ENCODE measurements around the gene SLC37A3.

SLC37A3 gene, protein sequence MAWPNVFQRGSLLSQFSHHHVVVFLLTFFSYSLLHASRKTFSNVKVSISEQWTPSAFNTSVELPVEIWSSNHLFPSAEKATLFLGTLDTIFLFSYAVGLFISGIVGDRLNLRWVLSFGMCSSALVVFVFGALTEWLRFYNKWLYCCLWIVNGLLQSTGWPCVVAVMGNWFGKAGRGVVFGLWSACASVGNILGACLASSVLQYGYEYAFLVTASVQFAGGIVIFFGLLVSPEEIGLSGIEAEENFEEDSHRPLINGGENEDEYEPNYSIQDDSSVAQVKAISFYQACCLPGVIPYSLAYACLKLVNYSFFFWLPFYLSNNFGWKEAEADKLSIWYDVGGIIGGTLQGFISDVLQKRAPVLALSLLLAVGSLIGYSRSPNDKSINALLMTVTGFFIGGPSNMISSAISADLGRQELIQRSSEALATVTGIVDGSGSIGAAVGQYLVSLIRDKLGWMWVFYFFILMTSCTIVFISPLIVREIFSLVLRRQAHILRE

DNA sequence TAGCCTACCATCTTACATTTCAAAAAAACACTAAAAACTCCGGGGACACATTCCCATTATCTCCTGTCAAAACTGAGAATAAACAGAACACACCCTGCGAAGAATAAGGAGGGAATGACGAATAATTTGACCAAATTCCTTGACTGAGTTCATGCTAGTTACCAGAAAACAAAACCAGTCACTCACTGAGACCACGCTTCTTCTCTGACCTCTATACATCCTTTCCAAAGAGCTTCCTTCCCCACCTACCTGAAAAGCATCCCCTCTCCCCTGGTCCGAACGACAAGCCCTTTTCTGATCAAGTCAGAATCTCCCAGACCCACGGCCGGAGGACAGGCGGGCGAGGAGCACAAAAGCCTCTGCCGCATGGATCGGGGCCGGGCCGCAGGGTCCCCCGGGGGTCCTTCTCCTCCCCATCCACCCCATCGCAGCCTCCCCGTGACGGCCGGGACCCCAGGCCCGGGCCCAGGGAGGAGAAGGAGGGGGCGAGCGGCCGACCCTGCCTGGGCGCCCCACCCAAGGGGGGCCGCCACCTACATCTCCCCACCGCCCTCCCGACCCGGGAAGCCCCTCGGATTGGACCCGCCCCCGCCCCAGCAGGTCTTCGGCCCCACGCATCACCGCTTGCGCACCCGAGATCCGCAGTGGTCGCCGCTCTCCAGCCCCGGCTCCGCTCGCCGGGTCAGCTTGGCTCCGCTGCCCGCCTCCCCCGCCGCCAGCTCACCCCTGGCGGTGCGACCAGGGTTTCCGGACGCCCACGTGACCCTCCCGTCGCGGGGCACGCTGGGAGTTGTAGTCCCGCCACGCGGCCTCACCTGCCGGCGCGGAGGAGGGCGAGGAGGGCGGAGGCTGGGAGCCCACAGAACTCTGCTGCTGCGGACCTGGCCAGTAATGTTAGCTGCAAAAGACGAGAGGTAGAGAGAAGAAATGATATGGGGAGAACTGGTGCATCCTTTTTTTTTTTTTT, at the start of gene SLC37A3:
Gene SLC37A3, minus strand, starts transcription at position 747 of the 967 bp plus-strand sequence. CDS start 16,004 bp downstream, outside the sequence.
- no peaks in the 10 kb centered on the region for H3K36me3 ChIP-seq (ENCODE audit: control insufficient read depth, low read depth, low read length)
- H3K27me3 ChIP-seq (ENCODE audit: control insufficient read depth, insufficient read depth, low read length), result no peaks in the 10 kb centered on the region
- H3K9me3 ChIP-seq (ENCODE audit: control insufficient read depth, low read depth, low read length), result no peaks in the 10 kb centered on the region
- H3K27ac ChIP-seq (ENCODE audit: low read length), result peak within 1 kb of the TSS; percentile 79
- peak within 1 kb of the TSS; percentile 99 for H3K4me3 ChIP-seq (ENCODE audit: low read length)
- H3K9ac ChIP-seq (ENCODE audit: low read length), result peak within 1 kb of the TSS; percentile 88
- peaks cover 4% of the 10 kb centered on the region for H3K4me1 ChIP-seq (ENCODE audit: control insufficient read depth, low read depth, low read length)

DNA sequence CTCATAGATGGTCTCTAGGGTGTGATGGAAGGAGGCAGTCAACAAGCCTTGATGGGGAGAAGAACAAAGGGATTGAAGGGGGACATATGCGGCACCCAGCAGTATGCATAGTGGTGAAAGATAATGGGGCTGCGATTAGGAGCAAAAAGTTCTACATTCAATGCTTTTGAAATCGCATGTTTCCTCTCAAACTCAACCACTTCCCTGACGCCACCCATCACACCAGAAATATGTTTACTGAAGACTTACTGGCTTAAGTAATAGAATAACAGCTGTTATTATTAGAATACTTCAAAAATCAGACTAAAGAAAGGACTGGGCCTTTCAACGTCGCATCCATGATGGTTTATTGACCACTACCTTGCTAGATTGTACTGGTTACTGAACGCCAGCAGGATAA, 49.5 kb upstream of the SLC37A3 start:
- Histone ChIP-seq H3K27ac (ENCODE audit: low read length) (no peak overlapping the region), H3K4me1 (ENCODE audit: control insufficient read depth, low read depth, low read length) (peaks cover 24% of the 10 kb centered on the region), H3K9me3 (ENCODE audit: control insufficient read depth, low read depth, low read length) (no peaks in the 10 kb centered on the region), H3K27me3 (ENCODE audit: control insufficient read depth, insufficient read depth, low read length) (no peaks in the 10 kb centered on the region), H3K9ac (ENCODE audit: low read length) (no peak overlapping the region), H3K4me3 (ENCODE audit: low read length) (no peak overlapping the region), H3K36me3 (ENCODE audit: control insufficient read depth, low read depth, low read length) (no peaks in the 10 kb centered on the region)

DNA sequence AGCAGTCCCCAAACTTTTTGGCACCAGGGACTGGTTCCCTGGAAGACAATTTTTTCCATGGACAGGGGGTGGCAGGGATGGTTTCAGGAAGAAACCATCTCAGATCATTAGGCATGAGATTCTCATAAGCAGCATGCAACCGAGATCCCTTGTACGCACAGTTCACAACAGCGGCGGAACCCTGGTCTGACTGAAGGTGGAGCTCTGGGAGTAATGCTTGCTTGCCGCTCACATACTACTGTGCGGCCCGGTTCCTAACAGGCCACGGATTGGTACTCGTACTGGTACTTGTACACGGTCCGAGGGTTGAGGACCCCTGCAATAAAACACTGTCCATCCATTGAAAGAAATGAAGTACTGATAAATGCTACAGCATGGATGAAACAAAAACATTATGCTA, 48.1 kb upstream of the SLC37A3 start:
- Histone ChIP-seq H3K9ac (ENCODE audit: low read length) (no peak overlapping the region), H3K9me3 (ENCODE audit: control insufficient read depth, low read depth, low read length) (no peaks in the 10 kb centered on the region), H3K36me3 (ENCODE audit: control insufficient read depth, low read depth, low read length) (no peaks in the 10 kb centered on the region), H3K4me1 (ENCODE audit: control insufficient read depth, low read depth, low read length) (peaks cover 21% of the 10 kb centered on the region), H3K4me3 (ENCODE audit: low read length) (no peak overlapping the region), H3K27me3 (ENCODE audit: control insufficient read depth, insufficient read depth, low read length) (no peaks in the 10 kb centered on the region), H3K27ac (ENCODE audit: low read length) (no peak overlapping the region)

DNA sequence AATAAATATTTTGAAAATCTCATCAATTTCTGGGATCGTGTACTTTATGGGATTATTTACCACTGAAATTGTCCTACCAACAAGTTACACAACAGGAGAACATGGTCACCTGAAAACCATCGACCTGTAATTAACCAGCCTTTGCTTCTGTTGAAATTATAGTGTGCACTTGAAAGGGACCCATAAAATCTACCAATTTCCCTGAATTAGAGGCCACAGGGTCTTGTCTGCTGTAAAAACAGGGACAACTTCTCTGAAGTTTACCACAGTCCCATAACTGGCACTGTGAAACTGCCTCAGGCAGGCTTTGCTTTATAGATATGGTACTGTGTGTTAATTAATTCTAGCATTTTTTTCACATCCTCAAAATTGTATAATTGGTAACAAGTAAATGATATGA, 43.2 kb upstream of the SLC37A3 start:
- Histone ChIP-seq H3K4me1 (ENCODE audit: control insufficient read depth, low read depth, low read length) (no peaks in the 10 kb centered on the region), H3K9me3 (ENCODE audit: control insufficient read depth, low read depth, low read length) (no peaks in the 10 kb centered on the region), H3K27me3 (ENCODE audit: control insufficient read depth, insufficient read depth, low read length) (no peaks in the 10 kb centered on the region), H3K27ac (ENCODE audit: low read length) (no peak overlapping the region), H3K36me3 (ENCODE audit: control insufficient read depth, low read depth, low read length) (no peaks in the 10 kb centered on the region), H3K9ac (ENCODE audit: low read length) (no peak overlapping the region), H3K4me3 (ENCODE audit: low read length) (no peak overlapping the region)

DNA sequence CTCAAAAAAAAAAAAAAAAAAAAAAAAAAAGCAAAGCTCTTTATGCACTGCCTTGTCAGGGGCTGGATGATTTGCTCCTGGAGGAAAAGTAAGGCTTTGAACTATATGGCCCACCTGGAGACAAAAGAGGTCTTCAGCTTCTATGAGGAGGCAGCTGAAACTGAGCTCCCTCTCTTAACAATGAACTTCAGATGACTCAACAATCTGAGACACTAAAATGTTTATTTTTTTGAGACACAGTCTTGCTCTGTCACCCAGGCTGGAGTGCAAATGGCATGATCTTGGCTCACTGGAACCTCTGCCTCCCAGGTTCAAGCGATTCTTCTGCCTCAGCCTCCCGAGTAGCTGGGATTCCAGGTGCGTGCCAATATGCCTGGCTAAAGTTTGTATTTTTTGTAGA, 42.3 kb upstream of the SLC37A3 start:
- no peaks in the 10 kb centered on the region for H3K27me3 ChIP-seq (ENCODE audit: control insufficient read depth, insufficient read depth, low read length)
- no peak overlapping the region for H3K4me3 ChIP-seq (ENCODE audit: low read length)
- H3K4me1 ChIP-seq (ENCODE audit: control insufficient read depth, low read depth, low read length), result no peaks in the 10 kb centered on the region
- H3K9ac ChIP-seq (ENCODE audit: low read length), result no peak overlapping the region
- H3K9me3 ChIP-seq (ENCODE audit: control insufficient read depth, low read depth, low read length), result no peaks in the 10 kb centered on the region
- H3K36me3 ChIP-seq (ENCODE audit: control insufficient read depth, low read depth, low read length), result no peaks in the 10 kb centered on the region
- H3K27ac ChIP-seq (ENCODE audit: low read length), result no peak overlapping the region

DNA sequence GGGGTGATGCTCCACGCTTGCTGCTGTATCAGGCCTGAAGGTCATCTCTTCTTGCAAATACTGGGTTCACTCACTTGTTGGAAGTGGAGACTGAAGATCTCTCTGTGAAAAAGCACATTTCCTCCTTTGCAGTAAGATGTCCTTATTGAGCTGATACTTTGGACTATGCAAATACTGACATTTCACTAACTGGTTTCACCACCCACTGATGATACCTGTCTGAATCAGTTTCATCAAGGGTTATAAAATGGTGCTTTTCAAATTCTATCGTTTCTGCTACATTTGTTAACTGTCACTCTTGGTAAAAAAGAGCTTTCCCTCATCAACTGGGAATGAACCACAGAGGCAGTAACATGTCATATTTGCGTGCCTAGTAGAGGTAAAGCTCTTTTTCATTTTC, 41.0 kb upstream of the SLC37A3 start:
- Histone ChIP-seq H3K36me3 (ENCODE audit: control insufficient read depth, low read depth, low read length) (no peaks in the 10 kb centered on the region), H3K9me3 (ENCODE audit: control insufficient read depth, low read depth, low read length) (no peaks in the 10 kb centered on the region), H3K27me3 (ENCODE audit: control insufficient read depth, insufficient read depth, low read length) (no peaks in the 10 kb centered on the region), H3K4me3 (ENCODE audit: low read length) (no peak overlapping the region), H3K9ac (ENCODE audit: low read length) (no peak overlapping the region), H3K27ac (ENCODE audit: low read length) (no peak overlapping the region), H3K4me1 (ENCODE audit: control insufficient read depth, low read depth, low read length) (no peaks in the 10 kb centered on the region)

DNA sequence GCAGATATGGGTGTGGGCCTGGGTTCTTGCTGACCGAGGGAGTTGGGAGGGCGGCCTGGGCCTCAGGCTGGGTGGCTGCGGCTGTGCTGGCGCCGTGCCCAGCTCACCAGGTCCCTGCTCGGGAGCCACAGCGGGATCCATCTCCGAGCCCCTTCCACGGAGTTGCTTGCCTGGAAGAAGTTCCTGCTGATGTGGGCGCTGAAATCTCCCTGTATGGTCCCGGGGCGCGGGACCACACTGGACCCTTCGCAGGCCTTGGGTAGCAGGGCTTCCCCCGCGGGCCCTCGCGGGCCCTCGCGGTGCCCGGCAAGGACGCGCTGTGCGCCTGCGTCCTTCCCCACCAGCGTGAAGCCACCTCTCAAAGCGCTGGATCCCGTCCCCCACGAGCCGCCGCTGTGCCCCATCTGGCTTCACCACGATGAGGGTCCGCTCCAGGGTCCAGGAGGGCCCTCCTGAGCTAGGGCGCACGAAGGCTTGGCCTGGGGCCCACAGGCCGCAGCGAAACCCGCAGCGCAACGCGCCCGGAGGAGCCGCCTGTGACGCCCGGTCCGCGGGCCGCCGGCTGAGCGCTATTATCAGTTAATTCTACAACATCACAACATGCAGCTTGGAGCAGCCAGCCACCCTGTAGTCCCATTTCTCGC, 37.0 kb upstream of the SLC37A3 start:
- H3K9me3 ChIP-seq (ENCODE audit: control insufficient read depth, low read depth, low read length), result no peaks in the 10 kb centered on the region
- H3K27ac ChIP-seq (ENCODE audit: low read length), result no peak overlapping the region
- H3K36me3 ChIP-seq (ENCODE audit: control insufficient read depth, low read depth, low read length), result no peaks in the 10 kb centered on the region
- H3K27me3 ChIP-seq (ENCODE audit: control insufficient read depth, insufficient read depth, low read length), result no peaks in the 10 kb centered on the region
- no peaks in the 10 kb centered on the region for H3K4me1 ChIP-seq (ENCODE audit: control insufficient read depth, low read depth, low read length)
- no peak overlapping the region for H3K9ac ChIP-seq (ENCODE audit: low read length)
- no peak overlapping the region for H3K4me3 ChIP-seq (ENCODE audit: low read length)

DNA sequence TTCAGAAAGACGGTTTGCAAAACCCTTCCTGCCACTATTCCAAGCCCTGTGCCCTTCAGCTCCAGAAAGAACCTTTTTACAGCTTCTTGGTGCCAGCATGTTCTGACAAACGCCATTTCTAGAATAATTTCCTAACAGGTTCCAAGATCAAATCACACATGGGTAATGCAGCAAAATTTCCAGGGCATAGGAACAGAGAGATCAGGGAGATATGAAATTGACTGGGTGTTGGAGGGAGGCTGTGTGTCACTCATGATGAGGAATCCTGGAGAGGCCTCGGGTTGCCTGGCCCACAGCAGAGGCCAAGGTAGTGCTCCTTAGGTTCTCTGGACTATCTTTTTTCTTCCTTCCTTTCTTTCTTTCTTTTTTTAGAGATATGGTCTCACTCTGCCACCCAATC, 35.1 kb upstream of the SLC37A3 start:
- H3K27me3 ChIP-seq (ENCODE audit: control insufficient read depth, insufficient read depth, low read length), result no peaks in the 10 kb centered on the region
- no peaks in the 10 kb centered on the region for H3K9me3 ChIP-seq (ENCODE audit: control insufficient read depth, low read depth, low read length)
- no peak overlapping the region for H3K27ac ChIP-seq (ENCODE audit: low read length)
- no peaks in the 10 kb centered on the region for H3K4me1 ChIP-seq (ENCODE audit: control insufficient read depth, low read depth, low read length)
- H3K36me3 ChIP-seq (ENCODE audit: control insufficient read depth, low read depth, low read length), result no peaks in the 10 kb centered on the region
- H3K4me3 ChIP-seq (ENCODE audit: low read length), result no peak overlapping the region
- no peak overlapping the region for H3K9ac ChIP-seq (ENCODE audit: low read length)

DNA sequence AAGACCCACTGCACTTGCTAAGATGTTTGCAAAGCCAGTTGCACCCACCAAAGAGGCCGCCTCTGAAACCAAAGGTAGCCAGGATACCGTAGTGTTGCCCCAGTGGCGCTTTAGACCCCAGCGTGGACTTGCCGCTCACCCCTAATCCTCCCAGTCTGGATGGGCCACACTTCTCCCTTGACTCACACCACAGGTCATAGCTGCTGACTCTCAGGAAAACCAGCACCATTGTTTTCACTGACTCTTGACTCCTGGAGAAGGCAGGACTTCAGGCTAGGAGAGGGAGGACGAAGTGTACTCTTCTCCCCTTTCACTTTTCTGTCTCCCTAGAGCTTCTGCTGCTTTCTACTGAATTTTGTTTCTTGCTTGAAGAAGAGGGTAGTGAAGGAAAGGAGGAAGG, 27.8 kb upstream of the SLC37A3 start:
- H3K9me3 ChIP-seq (ENCODE audit: control insufficient read depth, low read depth, low read length), result no peaks in the 10 kb centered on the region
- H3K4me3 ChIP-seq (ENCODE audit: low read length), result no peak overlapping the region
- no peaks in the 10 kb centered on the region for H3K4me1 ChIP-seq (ENCODE audit: control insufficient read depth, low read depth, low read length)
- H3K27me3 ChIP-seq (ENCODE audit: control insufficient read depth, insufficient read depth, low read length), result no peaks in the 10 kb centered on the region
- H3K9ac ChIP-seq (ENCODE audit: low read length), result no peak overlapping the region
- H3K27ac ChIP-seq (ENCODE audit: low read length), result no peak overlapping the region
- peaks cover 4% of the 10 kb centered on the region for H3K36me3 ChIP-seq (ENCODE audit: control insufficient read depth, low read depth, low read length)

DNA sequence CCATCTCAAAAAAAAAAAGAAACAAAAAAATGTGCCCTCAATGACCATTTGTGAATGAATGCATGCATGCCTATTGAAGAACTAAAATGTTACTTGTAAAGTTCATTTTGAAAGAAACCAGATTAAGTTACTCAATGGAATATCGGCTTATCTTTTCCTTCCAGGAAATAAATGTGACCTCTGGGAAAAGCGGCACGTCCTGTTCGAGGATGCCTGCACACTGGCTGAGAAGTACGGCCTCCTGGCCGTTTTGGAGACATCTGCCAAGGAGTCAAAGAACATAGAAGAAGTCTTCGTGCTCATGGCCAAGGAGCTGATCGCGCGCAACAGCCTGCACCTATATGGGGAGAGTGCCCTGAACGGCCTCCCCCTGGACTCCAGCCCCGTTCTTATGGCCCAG, 27.4 kb upstream of the SLC37A3 start:
- Histone ChIP-seq H3K9me3 (ENCODE audit: control insufficient read depth, low read depth, low read length) (no peaks in the 10 kb centered on the region), H3K4me3 (ENCODE audit: low read length) (no peak overlapping the region), H3K27me3 (ENCODE audit: control insufficient read depth, insufficient read depth, low read length) (no peaks in the 10 kb centered on the region), H3K9ac (ENCODE audit: low read length) (no peak overlapping the region), H3K36me3 (ENCODE audit: control insufficient read depth, low read depth, low read length) (peaks cover 4% of the 10 kb centered on the region), H3K27ac (ENCODE audit: low read length) (no peak overlapping the region), H3K4me1 (ENCODE audit: control insufficient read depth, low read depth, low read length) (no peaks in the 10 kb centered on the region)

DNA sequence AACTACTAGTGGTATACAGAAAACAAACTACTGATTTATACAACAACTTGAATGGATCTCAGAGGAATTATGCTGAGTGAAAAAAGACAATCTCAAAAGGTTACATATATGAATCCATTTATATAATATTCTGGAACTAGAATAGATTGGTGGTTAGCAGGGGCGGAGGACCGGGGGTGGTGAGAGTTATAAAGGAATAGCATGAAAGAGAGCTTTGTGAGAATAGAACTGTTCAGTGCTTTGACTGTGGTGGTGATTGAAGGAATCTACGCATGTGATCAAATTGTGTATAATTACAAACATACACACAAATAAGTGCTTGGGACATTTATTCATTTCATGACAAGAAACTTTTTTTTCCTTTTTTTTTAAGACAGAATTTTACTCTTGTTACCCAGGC, 25.2 kb upstream of the SLC37A3 start:
- no peaks in the 10 kb centered on the region for H3K27me3 ChIP-seq (ENCODE audit: control insufficient read depth, insufficient read depth, low read length)
- H3K9me3 ChIP-seq (ENCODE audit: control insufficient read depth, low read depth, low read length), result no peaks in the 10 kb centered on the region
- no peak overlapping the region for H3K9ac ChIP-seq (ENCODE audit: low read length)
- no peak overlapping the region for H3K4me3 ChIP-seq (ENCODE audit: low read length)
- H3K27ac ChIP-seq (ENCODE audit: low read length), result no peak overlapping the region
- H3K4me1 ChIP-seq (ENCODE audit: control insufficient read depth, low read depth, low read length), result no peaks in the 10 kb centered on the region
- H3K36me3 ChIP-seq (ENCODE audit: control insufficient read depth, low read depth, low read length), result peaks cover 4% of the 10 kb centered on the region

Measured in iPS-18a (cell line).